ENCODE results near the gene DLG5.
A peak's percentile ranks its signal among the peaks of the same experiment; 100 is the strongest.

The DLG5 gene

GRCh38 chr10:77944519-77944918, 18.0 kb upstream of the DLG5 start:
- no peak overlapping the region for H3K9ac ChIP-seq (ENCODE audit: insufficient read length, low read depth)

GRCh38 chr10:77943121-77943901, 16.8 kb upstream of the DLG5 start:
- Histone ChIP-seq H3K4me1 (ENCODE audit: insufficient read depth, insufficient read length) (peaks cover 7% of the 10 kb centered on the region), H3K9ac (ENCODE audit: insufficient read length, low read depth) (no peak overlapping the region), H3K9me3 (ENCODE audit: insufficient read depth, low read length) (no peaks in the 10 kb centered on the region), H3K27me3 (ENCODE audit: insufficient read depth, insufficient read length) (no peaks in the 10 kb centered on the region), H3K4me3 (ENCODE audit: insufficient read length, low read depth) (no peak overlapping the region), H3K36me3 (ENCODE audit: insufficient read depth, insufficient read length, low read length) (no peaks in the 10 kb centered on the region)
- TF ChIP-seq ZNF274 (IDR thresholded peaks at IDR 0.05; ENCODE audit: low read depth, low read length) (no peak), SUZ12 (IDR thresholded peaks at IDR 0.05; ENCODE audit: extremely low read depth, insufficient read depth, insufficient read length) (no peak), YY1 (IDR thresholded peaks at IDR 0.05; ENCODE audit: insufficient read depth, insufficient read length) (no peak)
- DNase-seq (ENCODE audit: low read depth, low spot score) = peak; percentile 35

More at GRCh38 chr10:77944519-77944918, 18.0 kb upstream of the DLG5 start:
- no peak for TF ChIP-seq ZNF274 (IDR thresholded peaks at IDR 0.05; ENCODE audit: low read depth, low read length)
- no peak for TF ChIP-seq SUZ12 (IDR thresholded peaks at IDR 0.05; ENCODE audit: extremely low read depth, insufficient read depth, insufficient read length)
- no peak for TF ChIP-seq YY1 (IDR thresholded peaks at IDR 0.05; ENCODE audit: insufficient read depth, insufficient read length)
- peaks cover 7% of the 10 kb centered on the region for H3K4me1 ChIP-seq (ENCODE audit: insufficient read depth, insufficient read length)
- H3K9me3 ChIP-seq (ENCODE audit: insufficient read depth, low read length) = no peaks in the 10 kb centered on the region
- H3K36me3 ChIP-seq (ENCODE audit: insufficient read depth, insufficient read length, low read length) = no peaks in the 10 kb centered on the region
- H3K27me3 ChIP-seq (ENCODE audit: insufficient read depth, insufficient read length) = no peaks in the 10 kb centered on the region
- H3K4me3 ChIP-seq (ENCODE audit: insufficient read length, low read depth) = no peak overlapping the region
- DNase-seq (ENCODE audit: low read depth, low spot score) = no peak

DNA sequence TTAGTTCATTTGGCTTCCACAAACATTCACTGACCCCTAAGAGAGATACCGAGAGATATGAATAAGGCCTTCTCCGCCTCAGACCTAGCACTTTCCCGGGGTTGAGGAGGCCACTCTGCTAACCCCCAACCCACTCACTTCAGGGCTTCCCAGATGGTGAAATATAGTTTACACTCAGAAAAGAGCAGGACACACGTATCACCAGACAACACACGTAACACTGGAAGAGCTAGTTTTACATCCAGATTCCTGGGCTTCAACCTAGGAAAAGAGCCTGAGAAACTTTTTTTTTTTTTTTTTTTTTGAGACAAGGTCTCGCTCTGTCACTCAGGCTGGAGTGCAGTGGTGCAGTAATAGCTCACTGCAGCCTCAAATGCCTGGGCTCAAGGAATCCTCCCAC, 15.2 kb upstream of the DLG5 start:
- Histone ChIP-seq H3K27me3 (ENCODE audit: insufficient read depth, insufficient read length) (no peaks in the 10 kb centered on the region), H3K4me1 (ENCODE audit: insufficient read depth, insufficient read length) (peaks cover 10% of the 10 kb centered on the region)

GRCh38 chr10:77940627-77941026, 14.1 kb upstream of the DLG5 start:
- DNase-seq (ENCODE audit: low read depth, low spot score) = no peak
- Histone ChIP-seq H3K4me1 (ENCODE audit: insufficient read depth, insufficient read length) (peaks cover 10% of the 10 kb centered on the region), H3K4me3 (ENCODE audit: insufficient read length, low read depth) (no peak overlapping the region)

More for the DNA sequence above, 15.2 kb upstream of the DLG5 start:
- no peak overlapping the region for H3K9ac ChIP-seq (ENCODE audit: insufficient read length, low read depth)
- H3K4me3 ChIP-seq (ENCODE audit: insufficient read length, low read depth) = no peak overlapping the region
- no peaks in the 10 kb centered on the region for H3K9me3 ChIP-seq (ENCODE audit: insufficient read depth, low read length)
- TF ChIP-seq YY1 (IDR thresholded peaks at IDR 0.05; ENCODE audit: insufficient read depth, insufficient read length) = no peak
- no peak for TF ChIP-seq SUZ12 (IDR thresholded peaks at IDR 0.05; ENCODE audit: extremely low read depth, insufficient read depth, insufficient read length)
- no peaks in the 10 kb centered on the region for H3K36me3 ChIP-seq (ENCODE audit: insufficient read depth, insufficient read length, low read length)
- no peak for DNase-seq (ENCODE audit: low read depth, low spot score)

GRCh38 chr10:77940225-77940624, 13.7 kb upstream of the DLG5 start:
- Histone ChIP-seq H3K4me1 (ENCODE audit: insufficient read depth, insufficient read length) (peaks cover 10% of the 10 kb centered on the region), H3K4me3 (ENCODE audit: insufficient read length, low read depth) (no peak overlapping the region)

More at GRCh38 chr10:77940627-77941026, 14.1 kb upstream of the DLG5 start:
- Histone ChIP-seq H3K36me3 (ENCODE audit: insufficient read depth, insufficient read length, low read length) (no peaks in the 10 kb centered on the region), H3K9ac (ENCODE audit: insufficient read length, low read depth) (no peak overlapping the region), H3K27me3 (ENCODE audit: insufficient read depth, insufficient read length) (no peaks in the 10 kb centered on the region), H3K9me3 (ENCODE audit: insufficient read depth, low read length) (no peaks in the 10 kb centered on the region)
- TF ChIP-seq ZNF274 (IDR thresholded peaks at IDR 0.05; ENCODE audit: low read depth, low read length) = no peak
- TF ChIP-seq YY1 (IDR thresholded peaks at IDR 0.05; ENCODE audit: insufficient read depth, insufficient read length) = no peak
- TF ChIP-seq SUZ12 (IDR thresholded peaks at IDR 0.05; ENCODE audit: extremely low read depth, insufficient read depth, insufficient read length) = no peak

GRCh38 chr10:77939561-77940001, 13.0 kb upstream of the DLG5 start:
- no peak for TF ChIP-seq SUZ12 (IDR thresholded peaks at IDR 0.05; ENCODE audit: extremely low read depth, insufficient read depth, insufficient read length)
- no peak for TF ChIP-seq YY1 (IDR thresholded peaks at IDR 0.05; ENCODE audit: insufficient read depth, insufficient read length)
- no peak for TF ChIP-seq ZNF274 (IDR thresholded peaks at IDR 0.05; ENCODE audit: low read depth, low read length)
- Histone ChIP-seq H3K36me3 (ENCODE audit: insufficient read depth, insufficient read length, low read length) (no peaks in the 10 kb centered on the region), H3K27me3 (ENCODE audit: insufficient read depth, insufficient read length) (no peaks in the 10 kb centered on the region), H3K4me1 (ENCODE audit: insufficient read depth, insufficient read length) (peaks cover 10% of the 10 kb centered on the region), H3K4me3 (ENCODE audit: insufficient read length, low read depth) (no peak overlapping the region), H3K9ac (ENCODE audit: insufficient read length, low read depth) (no peak overlapping the region), H3K9me3 (ENCODE audit: insufficient read depth, low read length) (no peaks in the 10 kb centered on the region)
- no peak for DNase-seq (ENCODE audit: low read depth, low spot score)

More at GRCh38 chr10:77940225-77940624, 13.7 kb upstream of the DLG5 start:
- DNase-seq (ENCODE audit: low read depth, low spot score) = no peak
- Histone ChIP-seq H3K27me3 (ENCODE audit: insufficient read depth, insufficient read length) (no peaks in the 10 kb centered on the region), H3K9me3 (ENCODE audit: insufficient read depth, low read length) (no peaks in the 10 kb centered on the region), H3K9ac (ENCODE audit: insufficient read length, low read depth) (no peak overlapping the region), H3K36me3 (ENCODE audit: insufficient read depth, insufficient read length, low read length) (no peaks in the 10 kb centered on the region)
- TF ChIP-seq YY1 (IDR thresholded peaks at IDR 0.05; ENCODE audit: insufficient read depth, insufficient read length) (no peak), SUZ12 (IDR thresholded peaks at IDR 0.05; ENCODE audit: extremely low read depth, insufficient read depth, insufficient read length) (no peak)

- peaks cover 8% of the 10 kb centered on the region for H3K4me1 ChIP-seq (ENCODE audit: insufficient read depth, insufficient read length)
- TF ChIP-seq YY1 (IDR thresholded peaks at IDR 0.05; ENCODE audit: insufficient read depth, insufficient read length) (no peak), ZNF274 (IDR thresholded peaks at IDR 0.05; ENCODE audit: low read depth, low read length) (no peak), SUZ12 (IDR thresholded peaks at IDR 0.05; ENCODE audit: extremely low read depth, insufficient read depth, insufficient read length) (no peak)
- H3K4me3 ChIP-seq (ENCODE audit: insufficient read length, low read depth) = no peak overlapping the region
- H3K9ac ChIP-seq (ENCODE audit: insufficient read length, low read depth) = no peak overlapping the region
- H3K36me3 ChIP-seq (ENCODE audit: insufficient read depth, insufficient read length, low read length) = no peaks in the 10 kb centered on the region
- no peaks in the 10 kb centered on the region for H3K27me3 ChIP-seq (ENCODE audit: insufficient read depth, insufficient read length)
- no peaks in the 10 kb centered on the region for H3K9me3 ChIP-seq (ENCODE audit: insufficient read depth, low read length)
- DNase-seq (ENCODE audit: low read depth, low spot score) = no peak
Observed at GRCh38 chr10:77936697-77937567, 10.4 kb upstream of the DLG5 start.
